Measurements from ENCODE around the gene ZRANB3.

DNA sequence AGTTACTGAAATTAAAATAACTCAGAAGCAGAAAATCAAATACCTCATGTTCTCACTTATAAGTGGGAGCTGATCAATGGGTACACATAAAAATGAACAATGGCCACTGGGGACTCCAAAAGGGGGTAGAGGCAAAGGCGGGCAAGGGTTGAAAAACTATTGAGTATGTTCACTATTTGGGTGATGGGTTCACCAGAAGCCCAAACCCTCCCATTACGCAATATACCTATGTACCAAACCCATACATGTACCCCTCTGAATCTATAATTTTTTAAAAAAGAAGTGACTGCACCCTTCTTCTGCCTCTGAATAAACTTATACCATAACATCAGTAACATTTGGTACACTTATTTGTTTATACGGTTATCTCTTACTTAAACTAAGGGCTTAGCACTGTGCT lies 119.4 kb downstream of the ZRANB3 start:
- TF ChIP-seq, protein P1, sequence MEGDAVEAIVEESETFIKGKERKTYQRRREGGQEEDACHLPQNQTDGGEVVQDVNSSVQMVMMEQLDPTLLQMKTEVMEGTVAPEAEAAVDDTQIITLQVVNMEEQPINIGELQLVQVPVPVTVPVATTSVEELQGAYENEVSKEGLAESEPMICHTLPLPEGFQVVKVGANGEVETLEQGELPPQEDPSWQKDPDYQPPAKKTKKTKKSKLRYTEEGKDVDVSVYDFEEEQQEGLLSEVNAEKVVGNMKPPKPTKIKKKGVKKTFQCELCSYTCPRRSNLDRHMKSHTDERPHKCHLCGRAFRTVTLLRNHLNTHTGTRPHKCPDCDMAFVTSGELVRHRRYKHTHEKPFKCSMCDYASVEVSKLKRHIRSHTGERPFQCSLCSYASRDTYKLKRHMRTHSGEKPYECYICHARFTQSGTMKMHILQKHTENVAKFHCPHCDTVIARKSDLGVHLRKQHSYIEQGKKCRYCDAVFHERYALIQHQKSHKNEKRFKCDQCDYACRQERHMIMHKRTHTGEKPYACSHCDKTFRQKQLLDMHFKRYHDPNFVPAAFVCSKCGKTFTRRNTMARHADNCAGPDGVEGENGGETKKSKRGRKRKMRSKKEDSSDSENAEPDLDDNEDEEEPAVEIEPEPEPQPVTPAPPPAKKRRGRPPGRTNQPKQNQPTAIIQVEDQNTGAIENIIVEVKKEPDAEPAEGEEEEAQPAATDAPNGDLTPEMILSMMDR (IDR thresholded peaks at IDR 0.05) = no peak
- TF ChIP-seq EP300 (IDR thresholded peaks at IDR 0.05) (no peak), POLR2A (IDR thresholded peaks at IDR 0.05) (no peak)

All from ovary (tissue), 3 donors.